Hepatocyte (in vitro differentiated cells): ENCODE data around the gene SPATA32. TPM values are rescaled to one million over a fixed set of nuclear protein-coding genes. Genes with fewer than 3 reads are reported as not detected.
"Not testable (repeated sequence)": the region's sequence is repeated elsewhere in the genome, so short reads cannot be mapped to it uniquely, and the experiment has no call there.

Experiments
- DNase-seq: peaks from one replicate; pipeline ENCODE4 v3.0.0-alpha.2; 2016; ENCODE audit warnings: low spot score
- H2AFZ ChIP-seq: fragments of 200-600 bp; sonication (generic); 2 replicates; pipeline ENCODE4 v1.6.0; 2016; ENCODE audit warnings: antibody characterized with exemption, mild to moderate bottlenecking
- H3K27ac ChIP-seq: fragments of 200-600 bp; sonication (generic); 2 replicates; pipeline ENCODE4 v1.5.1; 2016; ENCODE audit warnings: mild to moderate bottlenecking
- H3K27me3 ChIP-seq: fragments of 200-600 bp; sonication (generic); 2 replicates; pipeline ENCODE4 v1.6.1; 2016
- H3K36me3 ChIP-seq: fragments of 200-600 bp; sonication (generic); replicated peaks from 2 replicates; pipeline ENCODE4 v1.5.1; 2016; ENCODE audit warnings: low read depth; ENCODE audit not compliant: insufficient read depth
- H3K4me1 ChIP-seq: fragments of 200-600 bp; sonication (generic); 2 replicates; pipeline ENCODE4 v1.5.1; 2016; ENCODE audit warnings: mild to moderate bottlenecking, moderate library complexity; ENCODE audit not compliant: insufficient read depth
- H3K4me2 ChIP-seq: fragments of 200-600 bp; sonication (generic); 2 replicates; pipeline ENCODE4 v1.6.0; 2016
- H3K4me3 ChIP-seq: fragments of 200-600 bp; sonication (generic); 2 replicates; pipeline ENCODE4 v1.5.1; 2016; ENCODE audit warnings: mild to moderate bottlenecking
- H3K79me2 ChIP-seq: fragments of 200-600 bp; sonication (generic); 2 replicates; pipeline ENCODE4 v1.6.0; 2017; ENCODE audit warnings: mild to moderate bottlenecking
- H3K9me2 ChIP-seq: fragments of 200-600 bp; sonication (generic); replicated peaks from 2 replicates; pipeline ENCODE4 v1.6.0; 2017; ENCODE audit warnings: mild to moderate bottlenecking; ENCODE audit not compliant: insufficient read depth
- H3K9me3 ChIP-seq: fragments of 200-600 bp; sonication (generic); 2 replicates; pipeline ENCODE4 v1.5.1; 2016; ENCODE audit warnings: low read depth, mild to moderate bottlenecking
- H4K20me1 ChIP-seq: fragments of 200-600 bp; sonication (generic); 2 replicates; pipeline ENCODE4 v1.6.0; 2016; ENCODE audit warnings: mild to moderate bottlenecking; ENCODE audit not compliant: insufficient read depth, poor library complexity, severe bottlenecking
- EZH2 ChIP-seq: fragments of 200-600 bp; sonication (generic); IDR thresholded peaks from 2 replicates; pipeline ENCODE4 v1.6.1; 2016; ENCODE audit warnings: antibody characterized with exemption, mild to moderate bottlenecking, borderline replicate concordance
- EZH2phosphoT487 ChIP-seq: fragments of 200-600 bp; sonication (generic); IDR thresholded peaks from one replicate; pipeline ENCODE4 v1.6.1; 2018; ENCODE audit warnings: antibody characterized with exemption, mild to moderate bottlenecking, low read depth, moderate library complexity; ENCODE audit not compliant: unreplicated experiment, severe bottlenecking
- WGBS: methylation state at CpG from one replicate; pipeline ENCODE4 v1.1.6; 2016; ENCODE audit warnings: low lambda C conversion rate; ENCODE audit errors: missing lambda C conversion rate; 5-methylcytosine and 5-hydroxymethylcytosine counted together
- polyA plus RNA-seq: library from polyadenylated mRNA; unstranded; fragments of >200 nt; fragmentation: Nextera tagmentation; extraction: Ambion mirVana; gene quantifications from 2 replicates; pipeline ENCODE4 v1.2.1, GENCODE V29; 2016
- total RNA-seq: library from RNA; depleted of rRNA; stranded (reverse); fragments of >200 nt; gene quantifications from 2 replicates; pipeline ENCODE4 v1.2.3, GENCODE V29; 2014
- TF ChIP-seq, protein P1 (sequence below): fragments of 200-600 bp; sonication (generic); IDR thresholded peaks from 2 replicates; pipeline ENCODE4 v1.5.1; 2016; ENCODE audit warnings: antibody characterized with exemption, mild to moderate bottlenecking; ENCODE audit not compliant: poor library complexity

SPATA32 gene
- total and polyA plus RNA-seq, 2 experiments from 2014 or later, result 0.31 TPM; not detected in 1

DNA sequence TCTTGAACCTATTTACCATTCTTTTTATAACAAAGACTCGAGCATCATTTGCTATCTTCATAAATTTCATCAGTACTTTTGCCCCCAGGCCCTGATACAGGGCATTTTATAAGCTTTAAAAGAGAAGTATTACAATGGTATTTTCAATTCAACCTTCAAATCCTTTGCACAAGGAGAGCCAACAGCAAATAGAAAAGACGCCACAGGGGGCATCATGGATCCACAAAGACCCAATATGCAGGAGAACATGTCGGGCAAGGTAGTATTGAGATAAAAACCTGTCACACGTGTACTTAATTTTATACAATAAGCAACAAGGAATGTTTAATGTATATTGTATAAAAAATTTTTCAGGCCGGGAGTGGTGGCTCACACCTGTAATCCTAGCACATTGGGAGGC is 44.7 kb upstream of the SPATA32 start:
- H3K9me3 ChIP-seq, result no peaks in the 10 kb centered on the region
- H3K9me2 ChIP-seq, result no peaks in the 10 kb centered on the region
- TF ChIP-seq EZH2phosphoT487, result no peak
- peaks cover 9% of the 10 kb centered on the region for H3K4me1 ChIP-seq
- H3K4me3 ChIP-seq, result no peak overlapping the region
- H2AFZ ChIP-seq, result no peak overlapping the region
- peaks cover 5% of the 10 kb centered on the region for H4K20me1 ChIP-seq
- no peak for DNase-seq
- no peak overlapping the region for H3K27ac ChIP-seq
- H3K4me2 ChIP-seq, result no peak overlapping the region
- H3K27me3 ChIP-seq, result no peaks in the 10 kb centered on the region
- peaks cover 69% of the 10 kb centered on the region for H3K79me2 ChIP-seq
- no peaks in the 10 kb centered on the region for H3K36me3 ChIP-seq
- 82% methylated on average over 5 of the region's 5 CpGs for WGBS

DNA sequence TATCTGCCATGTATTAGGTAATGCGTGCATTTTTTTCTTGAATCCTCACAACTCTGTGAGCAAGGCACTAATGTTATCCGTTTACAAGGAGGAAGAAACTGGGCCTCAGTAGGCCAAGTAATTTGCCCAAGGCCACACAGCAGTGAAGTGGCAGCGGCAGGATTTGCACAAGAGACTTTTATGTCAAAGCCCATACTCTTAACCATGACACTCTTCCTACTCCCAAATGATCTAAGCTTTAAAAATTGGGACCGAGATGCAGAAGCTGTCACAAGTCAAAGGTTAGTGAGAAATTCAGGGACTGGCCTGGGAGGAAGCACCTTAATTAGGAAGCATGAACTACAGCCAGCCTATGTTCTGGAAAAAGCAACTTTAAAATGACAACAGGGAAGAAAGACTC is 44.2 kb upstream of the SPATA32 start:
- no peaks in the 10 kb centered on the region for H3K36me3 ChIP-seq
- H3K4me1 ChIP-seq, result peaks cover 3% of the 10 kb centered on the region
- no peak for DNase-seq
- no peak overlapping the region for H2AFZ ChIP-seq
- no peaks in the 10 kb centered on the region for H3K27me3 ChIP-seq
- no peaks in the 10 kb centered on the region for H3K9me2 ChIP-seq
- H3K27ac ChIP-seq, result no peak overlapping the region
- H4K20me1 ChIP-seq, result peaks cover 5% of the 10 kb centered on the region
- WGBS, result 81% methylated on average over 4 of the region's 4 CpGs
- no peaks in the 10 kb centered on the region for H3K9me3 ChIP-seq
- TF ChIP-seq EZH2phosphoT487, result no peak
- TF ChIP-seq, protein P1, sequence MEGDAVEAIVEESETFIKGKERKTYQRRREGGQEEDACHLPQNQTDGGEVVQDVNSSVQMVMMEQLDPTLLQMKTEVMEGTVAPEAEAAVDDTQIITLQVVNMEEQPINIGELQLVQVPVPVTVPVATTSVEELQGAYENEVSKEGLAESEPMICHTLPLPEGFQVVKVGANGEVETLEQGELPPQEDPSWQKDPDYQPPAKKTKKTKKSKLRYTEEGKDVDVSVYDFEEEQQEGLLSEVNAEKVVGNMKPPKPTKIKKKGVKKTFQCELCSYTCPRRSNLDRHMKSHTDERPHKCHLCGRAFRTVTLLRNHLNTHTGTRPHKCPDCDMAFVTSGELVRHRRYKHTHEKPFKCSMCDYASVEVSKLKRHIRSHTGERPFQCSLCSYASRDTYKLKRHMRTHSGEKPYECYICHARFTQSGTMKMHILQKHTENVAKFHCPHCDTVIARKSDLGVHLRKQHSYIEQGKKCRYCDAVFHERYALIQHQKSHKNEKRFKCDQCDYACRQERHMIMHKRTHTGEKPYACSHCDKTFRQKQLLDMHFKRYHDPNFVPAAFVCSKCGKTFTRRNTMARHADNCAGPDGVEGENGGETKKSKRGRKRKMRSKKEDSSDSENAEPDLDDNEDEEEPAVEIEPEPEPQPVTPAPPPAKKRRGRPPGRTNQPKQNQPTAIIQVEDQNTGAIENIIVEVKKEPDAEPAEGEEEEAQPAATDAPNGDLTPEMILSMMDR, result no peak
- TF ChIP-seq EZH2, result no peak
- H3K4me3 ChIP-seq, result no peak overlapping the region
- H3K79me2 ChIP-seq, result peaks cover 69% of the 10 kb centered on the region
- H3K4me2 ChIP-seq, result no peak overlapping the region

DNA sequence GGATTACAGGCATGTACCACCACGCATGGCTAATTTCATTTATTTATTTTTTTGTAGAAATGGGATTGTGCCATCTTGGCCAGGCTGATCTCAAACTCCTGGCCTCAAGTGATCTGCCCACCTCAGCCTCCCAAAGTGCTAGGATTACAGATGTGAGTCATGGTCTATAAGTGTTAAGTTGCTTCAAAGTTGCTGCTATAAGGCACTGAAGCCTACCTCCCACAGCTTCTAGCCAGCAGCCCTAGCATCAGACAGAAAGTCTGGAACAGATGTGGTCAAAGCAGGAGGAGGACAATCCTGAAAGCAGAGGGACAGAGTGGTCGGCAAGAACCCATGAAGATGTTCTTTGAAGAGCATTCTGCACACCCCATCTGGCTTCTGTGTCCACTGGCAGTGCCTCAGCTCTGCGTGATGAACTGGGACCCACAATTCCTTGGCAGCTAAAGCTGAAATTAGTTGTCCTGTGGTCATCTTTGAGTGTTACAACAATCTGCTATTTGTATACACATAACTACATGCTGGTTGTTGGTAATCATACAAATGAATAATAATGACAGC is 43.7 kb upstream of the SPATA32 start:
- Histone ChIP-seq H3K4me2 (no peak overlapping the region), H3K27ac (no peak overlapping the region), H3K9me3 (no peaks in the 10 kb centered on the region), H3K79me2 (peaks cover 69% of the 10 kb centered on the region), H3K9me2 (no peaks in the 10 kb centered on the region), H3K4me1 (no peaks in the 10 kb centered on the region), H4K20me1 (peaks cover 3% of the 10 kb centered on the region), H3K36me3 (no peaks in the 10 kb centered on the region), H3K27me3 (no peaks in the 10 kb centered on the region), H3K4me3 (no peak overlapping the region), H2AFZ (no peak overlapping the region)
- TF ChIP-seq, protein P1, result no peak
- TF ChIP-seq EZH2 (no peak), EZH2phosphoT487 (no peak)
- 89% methylated on average over 3 of the region's 3 CpGs for WGBS
- DNase-seq, result no peak

DNA sequence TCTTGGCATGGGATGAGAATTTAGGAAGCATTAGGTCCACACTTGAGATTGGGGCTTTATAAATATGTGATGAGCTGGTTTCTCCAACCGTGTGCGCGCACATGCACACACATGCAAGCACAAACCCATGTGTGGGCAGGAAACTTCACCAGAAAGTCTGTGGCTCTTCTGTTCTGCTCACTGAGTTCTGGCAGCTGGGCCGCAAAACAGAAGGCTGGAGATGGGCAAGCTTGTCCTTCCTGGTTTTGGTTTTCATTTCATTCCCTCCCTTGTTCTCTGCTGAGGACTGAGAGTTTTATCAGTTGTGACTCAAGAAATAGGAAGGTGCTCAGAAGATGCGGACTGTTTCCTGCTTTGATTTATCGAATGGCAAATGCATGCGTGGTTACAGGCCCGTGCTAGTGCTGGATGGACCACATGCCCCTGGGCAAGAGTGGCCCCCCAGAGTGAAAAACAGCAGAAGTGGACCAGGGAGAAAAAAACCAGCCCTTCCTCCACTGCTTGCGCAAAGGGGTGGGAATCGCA is 40.8 kb upstream of the SPATA32 start:
- no peaks in the 10 kb centered on the region for H3K36me3 ChIP-seq
- no peak for TF ChIP-seq EZH2
- no peak for TF ChIP-seq EZH2phosphoT487
- TF ChIP-seq, protein P1, result no peak
- no peak overlapping the region for H3K4me3 ChIP-seq
- H3K9me3 ChIP-seq, result no peaks in the 10 kb centered on the region
- peak overlapping the region; percentile 2 for H3K27ac ChIP-seq
- H4K20me1 ChIP-seq, result peaks cover 3% of the 10 kb centered on the region
- H3K4me2 ChIP-seq, result peak overlapping the region; percentile 14
- H3K27me3 ChIP-seq, result no peaks in the 10 kb centered on the region
- no peaks in the 10 kb centered on the region for H3K9me2 ChIP-seq
- H3K4me1 ChIP-seq, result peaks cover 15% of the 10 kb centered on the region
- peaks cover 61% of the 10 kb centered on the region for H3K79me2 ChIP-seq
- no peak overlapping the region for H2AFZ ChIP-seq
- WGBS, result 80% methylated on average over 10 of the region's 10 CpGs
- no peak for DNase-seq

DNA sequence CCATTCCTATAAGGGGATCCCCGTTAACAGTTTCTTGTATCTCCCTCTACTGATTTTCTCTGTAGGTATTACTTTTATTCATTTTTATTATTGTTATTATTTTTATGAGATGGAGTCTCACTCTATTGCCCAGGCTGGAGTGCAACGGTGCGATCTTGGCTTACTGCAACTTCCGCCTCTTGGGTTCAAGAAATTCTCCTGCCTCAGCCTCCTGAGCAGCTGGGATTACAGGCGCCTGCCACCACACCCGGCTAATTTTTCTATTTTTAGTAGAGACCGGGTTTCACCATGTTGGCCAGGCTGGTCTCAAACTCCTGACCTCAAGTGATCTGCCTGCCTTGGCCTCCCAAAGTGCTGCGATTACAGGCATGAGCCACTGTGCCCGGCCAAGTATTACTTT is 40.3 kb upstream of the SPATA32 start:
- not testable (repeated sequence) for H3K4me3 ChIP-seq

More for the DNA sequence above, 40.3 kb upstream of the SPATA32 start:
- not testable (repeated sequence) for H2AFZ ChIP-seq, H3K27ac ChIP-seq, DNase-seq, H3K36me3 ChIP-seq, H4K20me1 ChIP-seq, H3K4me2 ChIP-seq, H3K9me3 ChIP-seq, H3K27me3 ChIP-seq, H3K9me2 ChIP-seq
- Histone ChIP-seq H3K4me1 (peaks cover 15% of the 10 kb centered on the region), H3K79me2 (peaks cover 65% of the 10 kb centered on the region)
- 96% methylated on average over 9 of the region's 9 CpGs for WGBS
